ENCODE results near the gene PYGO2.

- TF ChIP-seq CTCF (IDR thresholded peaks at IDR 0.05) (no peak), EP300 (IDR thresholded peaks at IDR 0.05) (no peak), POLR2AphosphoS5 (IDR thresholded peaks at IDR 0.05) (no peak)
Observed at GRCh38 chr1:154994269-154994587, 32.6 kb upstream of the PYGO2 start.

Data from sigmoid colon (tissue), 4 donors.